Stimulated activated CD8-positive, alpha-beta memory T cell treated with anti-CD3 and anti-CD28 coated beads, Interleukin-12 subunit alpha, Interleukin-12 subunit beta, amount 100 ng/mL, for 24 hours (primary cell): ENCODE data around the gene GDF7.
A peak's percentile ranks its signal among the peaks of the same experiment; 100 is the strongest.

Source experiments
- DNase-seq: peaks from one replicate; pipeline ENCODE4 v3.0.0-alpha.2; 2020; ENCODE audit errors: extremely low read depth

Gene GDF7

DNA sequence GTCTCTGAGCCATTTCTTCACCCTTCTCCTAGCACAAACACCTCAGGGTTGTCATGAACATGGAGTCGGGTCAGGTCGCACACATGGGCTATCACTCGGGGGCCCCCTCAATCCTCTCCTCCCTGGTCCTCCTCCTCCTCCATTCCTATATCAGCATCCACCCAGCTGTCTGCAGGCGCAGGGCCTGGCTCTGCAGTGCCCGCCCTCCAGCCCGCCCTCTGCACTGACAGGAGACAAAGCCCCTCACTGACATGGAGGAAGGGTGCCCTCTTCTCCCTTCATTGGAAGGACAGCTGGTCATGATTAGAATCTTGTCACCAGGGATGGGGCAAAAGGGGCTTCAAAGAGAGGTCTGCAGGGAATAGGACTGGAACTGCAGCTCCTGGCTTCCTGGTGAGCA is 37.8 kb upstream of the GDF7 start:
- no peak for DNase-seq

DNA sequence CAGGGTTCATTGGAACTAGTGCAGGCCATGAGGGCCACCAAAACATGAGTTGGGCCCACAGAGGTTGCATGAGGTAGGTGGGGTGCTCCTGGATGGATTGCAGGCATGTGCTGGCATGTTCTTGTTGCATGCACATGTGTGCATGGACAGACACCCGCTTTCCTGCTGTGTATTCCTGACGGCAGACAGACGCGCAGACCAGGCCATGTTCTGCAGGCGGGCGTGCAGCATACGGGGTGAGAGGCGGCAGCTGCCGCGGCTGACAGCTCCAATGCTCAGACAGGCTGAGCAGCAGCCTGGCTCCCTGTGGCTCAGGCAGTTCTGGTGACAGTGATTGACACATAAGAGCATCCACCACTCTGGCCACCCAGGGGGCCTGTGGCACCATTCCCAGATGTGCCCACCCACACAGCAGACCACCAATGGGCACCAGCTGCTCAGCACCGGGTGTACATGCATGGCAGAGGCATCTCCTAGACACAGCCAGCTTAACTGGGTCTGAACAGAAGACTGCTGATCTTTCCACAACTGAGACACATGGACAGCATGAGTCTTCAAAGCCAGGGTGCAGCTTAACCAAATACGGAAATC is 37.3 kb upstream of the GDF7 start:
- DNase-seq: no peak

DNA sequence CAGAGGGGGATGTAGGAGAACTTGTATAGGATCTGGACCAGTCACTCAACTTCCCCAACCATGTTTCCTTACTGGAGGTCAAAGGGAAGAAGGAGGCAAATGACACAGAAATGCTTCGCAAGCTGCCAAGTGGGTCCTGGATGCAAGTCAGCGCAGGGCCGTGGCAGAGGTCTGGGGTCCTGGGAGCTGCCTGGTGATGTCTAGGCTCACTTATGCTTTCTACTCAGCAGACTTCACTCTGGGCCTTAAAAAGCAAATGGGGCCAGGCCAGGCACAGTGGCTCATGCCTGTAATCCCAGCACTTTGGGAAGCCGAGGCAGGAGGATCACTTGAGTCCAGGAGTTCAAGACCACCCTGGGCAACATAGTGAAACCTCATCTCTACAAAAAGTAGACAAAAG is 36.0 kb upstream of the GDF7 start:
- DNase-seq: no peak

DNA sequence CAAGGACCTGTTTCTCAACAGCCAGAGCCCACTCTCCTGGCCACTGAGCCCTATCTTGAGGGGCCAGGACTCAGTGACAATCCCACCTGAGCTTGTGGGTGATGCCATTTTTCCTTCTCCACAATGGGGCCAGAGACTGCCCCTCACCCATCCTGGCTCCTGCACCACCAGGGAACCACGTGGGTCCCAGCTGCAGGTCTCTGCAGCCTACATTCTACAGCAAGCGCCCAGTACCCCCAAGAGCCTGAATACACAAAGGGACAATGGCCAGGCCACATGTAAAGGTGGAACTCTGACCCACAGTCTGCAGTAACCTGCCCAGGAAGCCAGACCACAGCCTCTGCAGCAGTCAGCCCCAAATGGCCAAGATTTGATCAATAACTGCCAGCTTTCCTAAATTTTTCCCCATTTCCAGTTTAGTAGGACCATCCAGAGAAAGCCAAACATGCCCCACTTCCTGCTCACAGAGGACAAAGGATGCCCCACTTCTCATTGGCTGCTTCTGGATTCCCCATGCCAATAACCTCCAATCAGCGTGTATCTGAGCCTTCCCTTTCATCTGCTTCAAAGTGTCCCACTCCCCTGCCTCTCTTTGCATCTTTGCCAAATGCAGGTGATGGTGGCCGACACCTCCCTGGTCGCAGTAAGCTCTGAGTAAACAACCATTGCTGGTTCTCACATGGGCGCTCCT is 35.2 kb upstream of the GDF7 start:
- no peak for DNase-seq

DNA sequence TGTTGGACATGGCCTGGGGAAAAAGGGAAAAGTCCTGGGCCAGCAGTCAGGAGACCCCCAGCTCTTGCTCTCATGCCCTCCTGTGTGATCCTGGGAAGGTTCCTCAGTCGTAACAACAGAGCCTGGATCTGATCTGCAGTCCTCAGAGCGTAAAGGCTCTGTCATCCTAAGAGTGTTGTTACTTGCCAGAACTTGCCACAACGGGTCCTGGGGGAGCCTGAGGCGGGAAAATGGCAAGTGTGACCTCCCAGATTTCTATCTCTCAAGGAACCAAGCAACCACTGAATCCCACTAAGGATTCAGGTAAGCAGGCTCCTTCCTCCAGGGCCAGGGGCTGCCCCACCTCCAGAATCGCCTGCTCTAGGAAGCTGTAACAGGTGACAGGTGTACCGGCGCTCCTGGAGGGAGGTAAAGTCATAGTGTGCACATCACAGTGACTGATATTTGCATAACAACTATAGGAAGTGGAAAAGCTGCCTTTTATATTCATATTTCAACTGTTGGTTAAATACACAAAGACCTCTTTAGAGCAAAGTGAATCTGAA is 34.4 kb upstream of the GDF7 start:
- no peak for DNase-seq

DNA sequence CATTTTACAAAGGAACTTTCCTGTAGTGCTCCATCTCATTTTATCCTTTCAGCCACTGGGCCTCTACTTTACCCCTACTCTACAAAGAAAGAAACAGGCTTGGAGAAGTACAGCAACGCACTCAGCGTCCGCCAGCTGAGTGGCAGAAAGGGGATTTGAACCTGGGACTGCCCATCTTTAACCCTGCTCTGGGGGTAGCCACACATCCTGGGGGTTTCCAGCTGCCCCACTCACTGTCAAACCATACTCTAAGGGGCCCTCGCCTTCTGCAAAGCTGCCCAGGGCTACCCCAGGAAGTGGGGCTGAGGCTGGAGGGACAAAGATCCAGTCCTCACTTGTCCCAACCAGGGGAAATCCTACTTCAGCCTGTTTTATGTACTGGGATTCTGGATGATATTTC is 33.9 kb upstream of the GDF7 start:
- no peak for DNase-seq

DNA sequence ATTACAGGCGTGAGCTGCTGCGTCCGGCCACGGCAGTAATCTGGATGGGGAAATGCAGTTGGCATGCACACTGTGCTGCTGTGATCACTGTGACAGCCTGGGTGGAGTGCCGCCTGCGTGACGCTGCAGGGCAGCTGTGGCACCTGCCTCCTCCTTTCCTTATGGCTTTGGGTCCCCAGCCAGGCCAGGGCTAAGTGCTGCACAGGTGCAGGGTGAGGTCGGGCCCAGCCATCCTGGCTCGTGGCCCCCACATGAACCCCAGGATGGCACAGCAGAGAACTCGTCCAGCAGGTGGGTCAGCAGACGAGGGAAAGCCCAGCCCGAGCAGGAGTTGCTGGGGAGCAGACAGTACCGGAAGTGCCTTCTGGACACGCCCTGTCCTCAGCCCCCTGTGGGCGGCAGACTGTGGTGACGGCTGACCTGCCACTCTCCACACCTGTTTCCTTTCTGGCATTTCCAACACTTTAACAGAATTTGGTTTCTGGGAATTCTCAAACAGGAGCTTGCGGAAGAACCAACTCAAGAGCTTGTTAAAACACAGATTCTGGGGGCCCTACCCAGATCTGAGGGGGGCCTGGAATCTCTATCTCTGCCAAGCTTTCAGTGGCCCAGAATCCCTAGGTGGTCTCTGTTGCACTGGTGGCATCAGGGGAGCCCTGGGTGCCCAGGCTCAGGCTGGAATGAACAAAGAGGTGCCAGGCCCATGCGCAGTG is 33.0 kb upstream of the GDF7 start:
- DNase-seq: no peak

DNA sequence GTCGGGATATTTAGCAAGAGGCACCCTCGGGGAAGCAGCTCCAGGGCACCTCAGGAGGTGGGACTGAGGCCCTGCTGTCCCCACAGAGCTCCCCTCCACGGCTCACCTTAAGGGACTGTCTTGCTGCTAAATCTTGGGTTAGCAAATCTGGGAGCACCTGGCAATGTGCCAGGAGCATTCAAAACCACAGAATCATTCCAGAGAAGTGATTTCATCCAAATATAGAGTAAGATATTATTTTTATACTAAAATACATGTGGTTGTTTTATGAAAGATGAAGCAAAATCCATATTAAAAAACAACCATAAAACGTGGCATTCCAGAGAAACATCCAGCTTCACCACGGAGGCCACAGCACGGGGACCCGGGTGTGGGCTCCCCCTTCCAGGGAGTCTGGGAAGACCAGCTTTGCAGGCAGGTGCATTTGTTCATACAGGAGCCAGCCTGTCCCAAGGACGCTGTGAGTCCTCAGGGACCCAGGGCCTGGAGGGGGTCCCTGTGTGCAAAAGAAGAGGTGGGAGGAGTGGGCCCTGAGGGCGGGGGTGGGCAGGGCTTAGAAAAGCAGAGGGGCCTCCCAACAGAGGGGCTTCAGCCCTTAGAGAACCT is 32.3 kb upstream of the GDF7 start:
- no peak for DNase-seq

DNA sequence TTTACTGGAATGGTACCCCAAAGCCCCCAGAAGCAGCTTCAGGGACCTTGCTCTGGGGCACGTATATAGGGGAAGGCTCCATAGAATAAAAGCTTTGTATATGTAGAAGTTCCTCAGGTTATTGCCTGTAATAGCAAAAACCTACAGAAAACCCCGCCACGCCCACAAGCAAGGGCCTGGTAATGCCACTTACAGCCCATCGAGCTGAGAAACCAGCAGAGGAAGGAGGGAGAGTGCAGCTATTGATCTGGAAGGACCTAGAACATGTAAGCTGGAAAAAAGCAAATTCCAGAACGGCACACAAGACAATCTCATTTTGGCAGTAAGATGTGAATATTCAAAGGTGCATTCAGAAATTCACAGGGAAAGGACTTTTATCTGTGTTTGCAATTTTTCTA is 31.8 kb upstream of the GDF7 start:
- DNase-seq: no peak

DNA sequence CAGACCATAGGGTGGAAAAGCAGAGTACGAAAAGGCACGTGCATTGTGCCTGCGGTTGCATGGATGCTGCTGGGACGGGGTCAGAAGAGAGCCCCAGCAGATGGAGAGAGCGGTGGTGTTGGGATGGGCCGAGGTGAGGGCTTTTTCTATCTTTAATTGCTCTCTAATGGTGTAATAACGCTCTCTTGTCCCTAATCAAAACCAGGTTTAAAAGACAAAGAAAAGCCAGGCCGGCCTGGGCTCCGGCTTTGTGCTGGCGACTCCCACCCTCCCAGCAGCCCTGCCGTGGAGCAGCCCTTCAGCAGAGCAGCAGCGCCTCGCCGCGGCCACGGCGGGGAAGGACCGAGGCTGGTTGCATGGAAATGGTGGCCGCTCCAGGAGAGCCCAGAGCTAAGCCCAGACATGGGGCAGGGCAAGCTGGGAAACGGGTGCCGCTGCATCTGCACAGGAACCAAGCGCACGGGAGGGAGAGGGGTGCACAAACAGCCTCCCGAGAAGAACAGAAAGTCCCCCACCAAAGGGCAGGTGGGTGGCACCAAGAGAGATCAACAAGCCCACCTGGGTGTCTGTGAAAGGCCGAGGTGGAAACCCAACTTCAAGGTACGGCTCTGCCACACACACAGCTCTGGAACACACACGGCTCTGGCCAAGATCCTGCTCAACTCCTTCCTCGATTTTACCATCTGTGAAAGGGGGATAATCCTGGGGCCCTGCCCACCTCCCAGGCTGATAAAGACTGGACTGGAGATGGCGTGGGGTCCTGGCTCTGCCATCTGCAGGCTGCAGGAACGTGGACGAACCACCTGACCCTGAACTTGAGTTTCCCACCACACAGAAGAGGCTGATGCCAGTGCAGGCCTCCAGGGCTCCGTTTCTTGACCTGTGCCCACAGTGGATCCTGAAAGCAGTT is 31.0 kb upstream of the GDF7 start:
- DNase-seq: no peak

DNA sequence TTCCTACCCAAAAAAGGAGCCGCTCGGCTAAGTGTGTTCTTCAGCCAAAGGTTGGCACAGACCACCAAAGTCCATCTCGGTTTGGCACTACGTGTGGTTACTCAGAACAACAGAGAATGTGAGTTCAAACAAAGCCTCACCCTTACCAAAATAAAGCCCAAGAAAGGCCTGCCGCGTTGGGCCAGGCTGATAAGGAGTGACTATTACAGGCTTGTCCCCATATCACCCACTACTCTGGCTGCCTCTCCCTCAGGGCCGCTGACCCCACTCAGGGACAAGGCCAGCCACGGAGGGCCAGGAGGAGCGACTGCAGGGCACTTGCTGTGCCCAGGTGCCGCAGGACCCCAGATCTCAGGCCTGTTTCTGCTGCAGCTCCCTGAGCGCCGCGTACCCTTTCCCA is 29.8 kb upstream of the GDF7 start:
- DNase-seq: no peak

DNA sequence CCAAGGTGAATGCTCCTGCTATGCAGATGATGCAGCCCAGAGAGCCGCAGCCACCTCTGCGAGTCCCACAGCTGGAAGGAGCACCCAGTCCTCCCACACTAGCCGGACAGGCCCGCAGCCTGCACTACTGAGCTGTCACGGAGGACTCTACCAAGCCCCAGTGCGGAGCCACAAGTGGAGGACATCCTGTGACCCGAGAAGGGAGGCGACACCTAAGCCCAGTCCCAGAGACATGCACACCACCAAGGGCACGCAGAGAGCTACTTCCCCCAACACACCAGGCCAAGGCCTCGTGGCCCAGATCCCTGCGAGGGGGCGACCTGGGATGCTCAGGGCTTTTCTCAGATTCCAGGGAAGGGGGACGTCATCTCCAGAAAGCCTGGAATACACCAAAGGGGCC is 28.9 kb upstream of the GDF7 start:
- DNase-seq: no peak

DNA sequence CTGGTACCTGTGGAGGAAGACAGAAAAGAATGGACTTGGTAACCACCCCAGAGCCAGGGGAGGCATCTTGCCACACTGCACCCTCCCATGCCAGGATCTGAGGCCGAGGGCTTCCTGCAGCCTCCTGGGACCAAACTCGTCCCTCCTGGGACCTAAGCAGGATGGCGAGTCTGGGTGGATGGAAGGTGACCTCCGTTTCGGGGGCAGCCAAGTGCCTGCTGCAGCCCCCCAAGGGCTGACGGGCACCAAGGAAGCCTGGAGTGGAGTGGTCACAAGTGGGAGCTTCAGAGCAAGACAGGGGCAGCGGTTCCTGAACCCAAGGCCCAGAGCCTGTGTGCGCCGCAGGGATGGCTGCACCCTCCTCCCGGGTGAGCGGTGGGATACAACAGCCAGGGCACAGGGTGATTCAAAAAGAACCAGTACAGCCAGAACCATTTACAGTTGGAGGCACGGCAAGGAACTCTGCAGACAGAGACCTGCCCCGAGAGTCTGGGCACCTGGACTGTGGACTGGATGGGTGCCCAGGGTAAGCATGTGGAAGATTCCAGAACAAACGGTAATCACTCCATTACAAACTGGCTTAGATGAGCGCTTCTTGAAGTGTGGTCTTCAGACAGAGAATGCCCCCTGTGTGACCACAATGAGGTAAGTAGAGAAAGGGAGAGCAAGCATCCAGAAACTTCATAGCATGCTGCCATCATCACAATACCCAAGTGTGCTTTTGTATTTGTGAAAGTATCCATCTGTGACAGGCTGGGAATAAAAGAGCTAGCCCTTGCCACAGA is 28.1 kb upstream of the GDF7 start:
- DNase-seq: no peak

DNA sequence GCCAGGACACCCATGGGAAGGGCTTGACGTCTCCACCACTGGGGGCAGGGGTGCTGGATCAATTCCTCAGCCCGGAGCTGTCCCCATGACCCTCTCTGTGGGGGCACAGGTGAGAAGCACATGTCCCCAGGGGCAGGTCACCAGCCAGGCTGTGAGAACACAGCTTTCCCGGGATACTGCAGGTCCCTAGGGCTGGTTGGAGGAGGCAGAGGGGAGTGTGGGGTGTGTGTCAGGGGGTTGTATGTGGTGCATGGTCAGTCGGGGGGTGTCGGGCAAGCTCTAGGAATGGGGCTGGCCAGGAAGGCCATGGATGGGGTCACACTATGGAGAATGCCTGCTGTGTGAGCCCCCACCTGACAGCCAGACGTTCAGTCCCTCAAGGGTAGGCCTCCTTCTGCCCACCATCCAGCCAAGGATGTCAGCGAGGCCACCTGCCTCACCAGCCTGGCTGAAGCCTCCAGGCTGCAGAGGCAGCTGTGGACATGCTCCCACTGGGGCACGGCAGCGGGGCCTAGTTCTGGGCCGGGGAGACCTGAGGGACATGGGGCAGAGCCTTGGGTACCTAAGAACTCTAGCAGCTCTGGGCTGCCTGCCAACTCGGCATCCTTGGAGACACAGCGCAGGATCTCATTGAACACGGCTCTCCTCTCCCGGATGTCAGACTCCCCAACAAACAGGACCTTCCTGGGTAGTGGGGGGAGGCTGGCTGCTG is 26.4 kb upstream of the GDF7 start:
- no peak for DNase-seq

DNA sequence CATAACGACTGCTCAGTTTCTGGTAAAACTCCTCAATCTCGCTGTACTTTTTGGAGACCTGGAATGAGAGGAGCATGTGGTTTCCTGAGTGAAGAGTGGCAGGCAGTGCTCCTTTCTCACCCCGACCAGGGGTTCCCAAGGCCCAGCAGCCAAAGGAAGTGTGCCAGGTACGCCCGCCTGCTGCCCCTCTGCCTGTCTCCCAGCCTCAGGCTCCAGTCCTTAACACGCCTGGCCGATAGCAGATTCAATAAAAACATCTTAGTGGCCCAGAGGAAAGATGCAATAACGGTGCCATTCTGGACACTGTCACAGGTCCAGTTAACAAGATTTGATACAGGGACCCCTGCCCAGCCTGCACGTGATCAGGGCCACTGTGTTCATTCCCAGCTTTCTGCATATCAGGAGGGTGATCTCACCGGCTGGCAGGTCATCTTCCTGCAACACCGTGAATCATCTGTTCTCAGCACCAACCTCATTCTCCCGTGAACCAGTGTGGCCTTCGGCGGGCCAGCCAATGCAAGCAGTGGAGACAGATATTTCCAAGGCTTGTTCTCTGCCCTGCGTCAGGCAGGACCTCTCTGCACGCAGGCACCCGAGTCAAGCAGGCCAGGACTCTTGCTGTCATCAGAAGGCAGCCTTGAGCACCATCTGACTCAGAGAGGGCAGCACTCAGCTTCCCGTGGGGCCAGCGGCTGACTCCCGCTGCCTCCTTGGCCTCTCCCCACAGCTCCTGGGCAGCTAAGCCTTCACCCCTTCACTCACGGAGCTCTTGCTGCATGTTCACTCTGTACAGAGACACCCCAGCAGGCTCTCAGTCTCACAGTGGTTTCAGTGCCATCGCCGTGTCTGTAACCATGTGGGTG is 25.6 kb upstream of the GDF7 start:
- no peak for DNase-seq

DNA sequence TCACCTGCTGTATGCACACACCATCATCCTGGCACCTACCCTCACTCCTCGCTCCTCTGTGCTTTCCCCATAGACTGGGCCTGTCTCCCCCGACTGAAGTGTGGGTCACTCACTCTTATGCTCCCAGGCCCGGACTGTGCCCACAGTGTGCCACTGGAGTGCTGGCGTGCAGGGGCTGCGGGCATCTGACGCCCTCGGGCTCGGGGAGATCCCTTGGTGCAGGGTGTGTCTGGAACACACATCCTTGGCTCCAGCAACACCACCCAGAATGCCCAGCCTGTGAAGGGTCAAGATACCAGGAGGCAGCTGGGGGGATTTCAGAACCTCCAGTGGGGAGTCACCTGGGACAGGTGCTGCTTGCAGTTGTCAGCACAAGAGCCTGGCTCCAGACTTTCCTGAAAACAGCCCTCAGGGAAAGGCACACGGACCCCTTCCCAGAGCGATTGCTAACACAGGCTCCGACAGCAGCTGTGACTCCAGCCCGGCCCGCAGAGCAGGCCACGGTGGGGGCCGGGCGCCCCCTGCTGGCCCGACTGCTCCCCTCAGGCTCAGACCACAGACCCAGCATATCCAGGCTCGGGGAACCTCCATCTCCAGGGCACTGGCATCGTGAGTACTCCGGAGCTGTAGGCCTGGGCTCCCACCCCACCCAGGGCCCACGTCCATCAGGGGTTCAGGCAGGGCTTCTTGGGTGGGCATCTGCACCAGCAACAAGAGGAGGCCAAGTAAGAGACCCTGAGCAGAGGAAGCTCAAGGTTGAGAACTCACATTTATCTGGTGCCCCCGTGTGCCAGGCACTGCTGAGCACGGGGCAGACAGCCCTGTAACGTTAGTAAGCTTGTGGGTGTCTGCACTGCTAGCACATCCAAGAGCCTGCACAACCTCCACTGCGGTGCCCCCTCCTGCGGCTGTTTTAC is 24.6 kb upstream of the GDF7 start:
- peak; percentile 47 for DNase-seq

DNA sequence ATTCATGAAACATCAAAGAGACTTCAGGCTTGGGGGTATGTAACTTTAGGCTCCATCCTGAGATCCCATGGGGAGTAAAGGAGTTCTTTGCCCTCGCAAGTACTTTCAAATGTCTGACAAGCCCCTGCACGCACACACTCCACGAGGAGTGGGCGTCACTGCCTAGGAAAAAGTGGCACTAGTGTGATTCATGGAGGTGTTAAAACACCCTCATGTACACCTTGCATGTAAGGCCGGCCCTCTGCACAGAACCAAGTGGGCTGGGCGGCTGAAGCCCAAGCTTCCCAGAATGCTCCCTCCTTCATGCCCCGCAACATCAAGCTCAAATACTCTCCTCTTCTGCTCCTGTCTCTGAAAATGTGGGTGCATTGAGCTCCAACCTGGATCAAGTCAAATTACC is 23.9 kb upstream of the GDF7 start:
- no peak for DNase-seq

DNA sequence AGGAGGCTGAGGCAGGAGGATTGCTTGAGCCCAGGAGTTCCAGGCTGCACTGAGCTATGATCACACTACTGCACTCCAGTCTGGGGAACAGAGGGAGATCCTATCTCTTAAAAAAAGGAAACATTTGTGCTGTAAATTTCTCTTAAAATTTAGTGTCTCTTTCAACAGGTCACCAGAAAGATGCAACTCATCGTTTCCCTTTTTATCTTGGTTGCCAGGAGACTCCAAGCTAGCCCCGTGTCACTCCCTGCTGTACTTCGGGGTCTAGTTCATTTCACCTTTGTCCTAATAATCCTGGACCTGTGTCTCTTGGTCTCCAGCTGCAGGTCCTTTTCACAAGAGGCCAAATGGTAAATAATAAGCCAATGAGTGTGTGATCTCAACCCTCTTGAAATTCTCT is 23.1 kb upstream of the GDF7 start:
- no peak for DNase-seq
